B cell (primary cell): ENCODE measurements around the gene ACADL.

Experiments
- CTCF ChIP-seq: fragments of 200-600 bp; IDR thresholded peaks from one replicate; pipeline ENCODE4 v1.8.0; 2022; ENCODE audit warnings: antibody characterized with exemption, mild to moderate bottlenecking
- EZH2 ChIP-seq: IDR thresholded peaks from 2 replicates; pipeline ENCODE4 v1.6.1; 2012; ENCODE audit warnings: borderline replicate concordance, low read depth, mild to moderate bottlenecking, moderate library complexity, low read length; ENCODE audit not compliant: insufficient read depth, poor library complexity, severe bottlenecking

- TF ChIP-seq CTCF (no peak), EZH2 (no peak)
Observed at GRCh38 chr2:210171309-210172218, 53.7 kb downstream of the ACADL start, which contains the start of gene KANSL1L.
